Measurements from ENCODE around the gene ZNF483. TPM values are rescaled to one million over a fixed set of nuclear protein-coding genes. Genes with fewer than 3 reads are reported as not detected.
A peak's percentile ranks its signal among the peaks of the same experiment; 100 is the strongest.
"Not testable (repeated sequence)": the region's sequence is repeated elsewhere in the genome, so short reads cannot be mapped to it uniquely, and the experiment has no call there.

ZNF483 gene
- total and polyA plus RNA-seq, 2 donors from 2014 or later, result 0.43 to 14.5 TPM

- H3K36me3 ChIP-seq (ENCODE audit: control insufficient read depth in 2 of 3, insufficient read depth in 3 of 3, low read length in 3 of 3), result peaks cover 20 to 62% (median 34%) of the 10 kb centered on the region in 3 donors
- no peak for DNase-seq
- no peaks in the 10 kb centered on the region for H3K4me1 ChIP-seq (ENCODE audit: control insufficient read depth in 2 of 3, insufficient read depth in 2 of 3, low read depth in 1 of 3, low read length in 3 of 3)
- H3K9ac ChIP-seq (ENCODE audit: low read length in 3 of 3), result no peak overlapping the region
- H3K4me3 ChIP-seq (ENCODE audit: low read length in 3 of 3), result no peak overlapping the region
- H3K27me3 ChIP-seq (ENCODE audit: control insufficient read depth, insufficient read depth, low read length), result no peaks in the 10 kb centered on the region
- H3K9me3 ChIP-seq (ENCODE audit: control insufficient read depth in 2 of 3, insufficient read depth in 1 of 3, low read length in 3 of 3), result peaks cover 0 to 5% (median 0%) of the 10 kb centered on the region in 3 donors
- intact Hi-C loops (cut with DNase I), result no loop called here
- no peak overlapping the region for H3K27ac ChIP-seq (ENCODE audit: low read depth in 2 of 2, low read length in 2 of 2)
- TF ChIP-seq CTCF (IDR thresholded peaks at IDR 0.05; ENCODE audit: borderline replicate concordance, extremely low read depth, insufficient read depth), result no peak
- FAIRE-seq, result no peak
Observed at GRCh38 chr9:111566234-111566633, 41.3 kb downstream of the ZNF483 start.

- H3K4me1 ChIP-seq (ENCODE audit: control insufficient read depth in 2 of 3, insufficient read depth in 2 of 3, low read depth in 1 of 3, low read length in 3 of 3); FAIRE-seq; DNase-seq; H3K27me3 ChIP-seq (ENCODE audit: control insufficient read depth, insufficient read depth, low read length); H3K4me3 ChIP-seq (ENCODE audit: low read length in 3 of 3); H3K9ac ChIP-seq (ENCODE audit: low read length in 3 of 3); H3K9me3 ChIP-seq (ENCODE audit: control insufficient read depth in 2 of 3, insufficient read depth in 1 of 3, low read length in 3 of 3); H3K27ac ChIP-seq (ENCODE audit: low read depth in 2 of 2, low read length in 2 of 2); intact Hi-C loops (cut with DNase I): not testable (repeated sequence)
- peaks cover 25 to 71% (median 44%) of the 10 kb centered on the region in 3 donors for H3K36me3 ChIP-seq (ENCODE audit: control insufficient read depth in 2 of 3, insufficient read depth in 3 of 3, low read length in 3 of 3)
Observed at GRCh38 chr9:111568127-111568526, 43.1 kb downstream of the ZNF483 start.

- H3K27me3 ChIP-seq (ENCODE audit: control insufficient read depth, insufficient read depth, low read length), result no peaks in the 10 kb centered on the region
- peaks cover 27 to 71% (median 48%) of the 10 kb centered on the region in 3 donors for H3K36me3 ChIP-seq (ENCODE audit: control insufficient read depth in 2 of 3, insufficient read depth in 3 of 3, low read length in 3 of 3)
Observed at GRCh38 chr9:111572950-111573604, 48.1 kb downstream of the ZNF483 start.

More at GRCh38 chr9:111572950-111573604, 48.1 kb downstream of the ZNF483 start:
- Histone ChIP-seq H3K4me3 (ENCODE audit: low read length in 3 of 3) (no peak overlapping the region), H3K9me3 (ENCODE audit: control insufficient read depth in 2 of 3, insufficient read depth in 1 of 3, low read length in 3 of 3) (peaks cover 0 to 5% (median 0%) of the 10 kb centered on the region in 3 donors), H3K9ac (ENCODE audit: low read length in 3 of 3) (no peak overlapping the region), H3K4me1 (ENCODE audit: control insufficient read depth in 2 of 3, insufficient read depth in 2 of 3, low read depth in 1 of 3, low read length in 3 of 3) (no peaks in the 10 kb centered on the region), H3K27ac (ENCODE audit: low read depth in 2 of 2, low read length in 2 of 2) (no peak overlapping the region)
- intact Hi-C loops (cut with DNase I), result no loop called here
- peak in 1 of 5 donors; percentile 19 for DNase-seq
- no peak for FAIRE-seq
- no peak for TF ChIP-seq CTCF (IDR thresholded peaks at IDR 0.05; ENCODE audit: borderline replicate concordance, extremely low read depth, insufficient read depth)

Measured in kidney (tissue), 14 donors.